Adrenal gland (tissue), 12 donors: ENCODE measurements around the gene GALNT8. TPM values are rescaled to one million over a fixed set of nuclear protein-coding genes. Genes with fewer than 3 reads are reported as not detected.

ENCODE experiments used
- DNase-seq, 7 donors: peaks; one replicate each; pipeline ENCODE4 v3.0.0-alpha.2; 2019 to 2020
- H3K27ac ChIP-seq, 5 donors: fragments of 200-600 bp; sonication (generic) in 4 of 5; 1 replicate in 3 of 5; 2 replicates in 2 of 5; pipeline versions ENCODE4 v1.5.1 to v1.8.0; 2016 to 2020; ENCODE audit warnings: mild to moderate bottlenecking in 1 of 5
- H3K27me3 ChIP-seq: fragments of 200-600 bp; 2 replicates; pipeline ENCODE4 v1.8.0; 2021
- H3K36me3 ChIP-seq, 2 donors: fragments of 200-600 bp; replicated peaks in 1 of 2; 1 replicate in 1 of 2; 2 replicates in 1 of 2; pipeline versions ENCODE4 v1.5.1 to v1.8.0; 2018 to 2022
- H3K4me1 ChIP-seq, 2 donors: fragments of 200-600 bp; replicated peaks in 1 of 2; 1 replicate in 1 of 2; 2 replicates in 1 of 2; pipeline versions ENCODE4 v1.5.1 to v1.8.0; 2018 to 2021
- H3K4me3 ChIP-seq, 4 donors: fragments of 200-600 bp; sonication (generic) in 3 of 4; one replicate each; pipeline ENCODE4 v1.5.1; 2016 to 2018
- H3K9me3 ChIP-seq, 3 donors: fragments of 200-600 bp; sonication (generic) in 1 of 3; replicated peaks in 1 of 3; 1 replicate in 2 of 3; 2 replicates in 1 of 3; pipeline versions ENCODE4 v1.5.1 to v1.8.0; 2016 to 2021
- POLR2A ChIP-seq, 2 donors: fragments of 450-650 bp; IDR thresholded peaks; one replicate each; pipeline ENCODE4 v1.6.1; 2017; ENCODE audit warnings: antibody characterized with exemption in 2 of 2, mild to moderate bottlenecking in 2 of 2, moderate library complexity in 1 of 2
- WGBS, 4 donors: extraction: QIAGEN DNeasy Blood & Tissue Kit in 2 of 4; methylation state at CpG; one replicate each; pipeline versions ENCODE4 v1.1.5 to v1.1.7; 2013 to 2017; 5-methylcytosine and 5-hydroxymethylcytosine counted together
- intact Hi-C, 2 donors: fragments of 100-400 bp; cut with DNase I; formaldehyde crosslinking; loops; one replicate each; pipeline versions ENCODE4 v1.14.1 to v1.15.0; 2022 to 2023
- polyA plus RNA-seq, 3 donors: library from polyadenylated mRNA; stranded (reverse); fragments of 200-250 nt in 2 of 3; fragments of 350-450 nt in 1 of 3; fragmentation: Illumina TruSeq in 1 of 3; extraction: RNeasy Lipid Tissue Mini Kit (QIAGEN cat#74804) in 1 of 3; gene quantifications; one replicate each; pipeline ENCODE4 v1.2.3, GENCODE V29; 2013 to 2014
- total RNA-seq, 9 donors: library from RNA; depleted of rRNA in 4 of 9; stranded (reverse); fragments of >200 nt in 4 of 9; fragments of 120-200 nt in 1 of 9; fragmentation: NEBNext Ultra II Directional in 1 of 9; extraction: Animal tissue kit (Norgen Biotek cat#: 25700) in 1 of 9; gene quantifications; one replicate each; pipeline versions ENCODE4 v1.1.0 to v1.2.4, GENCODE V29; 2013 to 2023
- TF ChIP-seq, protein P1 (sequence below), 6 experiments: fragments of 450-650 bp in 4 of 6; fragments of 200-600 bp in 2 of 6; sonication (generic) in 1 of 6; IDR thresholded peaks; 1 replicate in 5 of 6; 2 replicates in 1 of 6; pipeline versions ENCODE4 v1.5.1 to v1.8.0; 2016 to 2021; ENCODE audit warnings: antibody characterized with exemption in 6 of 6, mild to moderate bottlenecking in 2 of 6, moderate library complexity in 1 of 6
- donor health status: healthy with polysubstance abuse.
- donor health status: Bipolar disorder and iron deficiency.
- donor health status: DM: yes; HTN: yes; CAD: no.
- donor health status: DM: no; HTN: no; CAD: no.
- donor health status: DM: no; HTN: no; CAD: no.
- donor health status: DM: yes; HTN: yes; CAD: no.

GALNT8 gene
- total and polyA plus RNA-seq, 12 donors: 0.04 to 4.9 (median 1.6) TPM; not detected in 2

GRCh38 chr12:4763549-4763948 lies 43.3 kb downstream of the GALNT8 start:
- Histone ChIP-seq H3K27me3 (no peaks in the 10 kb centered on the region), H3K4me3 (no peak overlapping the region), H3K4me1 (no peaks in the 10 kb centered on the region), H3K9me3 (no peaks in the 10 kb centered on the region), H3K36me3 (no peaks in the 10 kb centered on the region), H3K27ac (no peak overlapping the region)
- 26 to 35% (median 30%) methylated on average over 17 to 18 of the region's 18 CpGs for WGBS, 4 donors
- TF ChIP-seq POLR2A (IDR thresholded peaks at IDR 0.05): no peak
- TF ChIP-seq, protein P1, sequence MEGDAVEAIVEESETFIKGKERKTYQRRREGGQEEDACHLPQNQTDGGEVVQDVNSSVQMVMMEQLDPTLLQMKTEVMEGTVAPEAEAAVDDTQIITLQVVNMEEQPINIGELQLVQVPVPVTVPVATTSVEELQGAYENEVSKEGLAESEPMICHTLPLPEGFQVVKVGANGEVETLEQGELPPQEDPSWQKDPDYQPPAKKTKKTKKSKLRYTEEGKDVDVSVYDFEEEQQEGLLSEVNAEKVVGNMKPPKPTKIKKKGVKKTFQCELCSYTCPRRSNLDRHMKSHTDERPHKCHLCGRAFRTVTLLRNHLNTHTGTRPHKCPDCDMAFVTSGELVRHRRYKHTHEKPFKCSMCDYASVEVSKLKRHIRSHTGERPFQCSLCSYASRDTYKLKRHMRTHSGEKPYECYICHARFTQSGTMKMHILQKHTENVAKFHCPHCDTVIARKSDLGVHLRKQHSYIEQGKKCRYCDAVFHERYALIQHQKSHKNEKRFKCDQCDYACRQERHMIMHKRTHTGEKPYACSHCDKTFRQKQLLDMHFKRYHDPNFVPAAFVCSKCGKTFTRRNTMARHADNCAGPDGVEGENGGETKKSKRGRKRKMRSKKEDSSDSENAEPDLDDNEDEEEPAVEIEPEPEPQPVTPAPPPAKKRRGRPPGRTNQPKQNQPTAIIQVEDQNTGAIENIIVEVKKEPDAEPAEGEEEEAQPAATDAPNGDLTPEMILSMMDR (IDR thresholded peaks at IDR 0.05): peak in 2 of 6 experiments; percentile 6 to 16
- intact Hi-C loops: no loop called here
- peak in 6 of 7 donors; percentile 29 to 62 (median 57) for DNase-seq

- no peak for DNase-seq
- TF ChIP-seq, protein P1 (IDR thresholded peaks at IDR 0.05): no peak
- no peak for TF ChIP-seq POLR2A (IDR thresholded peaks at IDR 0.05)
- WGBS, 4 donors: 66 to 76% (median 75%) methylated on average over 6 of the region's 6 CpGs
- H3K4me3 ChIP-seq: no peak overlapping the region
- H3K4me1 ChIP-seq: no peaks in the 10 kb centered on the region
- H3K27me3 ChIP-seq: no peaks in the 10 kb centered on the region
- H3K27ac ChIP-seq: no peak overlapping the region
- intact Hi-C loops: no loop called here
- no peaks in the 10 kb centered on the region for H3K36me3 ChIP-seq
- H3K9me3 ChIP-seq: no peaks in the 10 kb centered on the region
These were observed 46.2 kb downstream of the GALNT8 start for GRCh38 chr12:4766445-4766844.

DNA sequence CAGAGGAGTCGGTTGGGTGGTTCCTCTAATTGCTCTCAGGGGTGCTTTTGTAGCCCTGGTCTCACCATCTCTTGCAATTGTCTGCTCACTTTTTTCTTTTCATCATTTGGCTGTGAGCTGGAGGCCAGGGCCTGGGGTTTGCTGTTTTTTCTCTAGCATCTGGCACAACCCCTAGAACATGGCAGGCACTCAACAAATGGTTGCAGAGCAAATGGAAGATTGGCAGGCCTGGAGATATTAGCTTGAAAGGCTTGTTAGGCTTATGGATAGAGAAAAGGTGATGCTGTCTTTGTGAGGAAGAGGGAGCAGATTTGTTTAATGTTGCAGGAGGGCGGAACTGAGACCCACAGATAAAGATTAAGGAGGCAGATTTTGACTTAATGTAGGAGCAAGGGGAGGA lies 47.0 kb downstream of the GALNT8 start:
- H3K9me3 ChIP-seq: no peaks in the 10 kb centered on the region
- intact Hi-C loops: no loop called here
- no peaks in the 10 kb centered on the region for H3K4me1 ChIP-seq
- no peak for DNase-seq
- no peak for TF ChIP-seq POLR2A (IDR thresholded peaks at IDR 0.05)
- TF ChIP-seq, protein P1 (IDR thresholded peaks at IDR 0.05): no peak
- no peak overlapping the region for H3K4me3 ChIP-seq
- WGBS, 4 donors: 75 to 85% (median 80%) methylated on average over 2 of the region's 2 CpGs
- no peak overlapping the region for H3K27ac ChIP-seq
- no peaks in the 10 kb centered on the region for H3K27me3 ChIP-seq
- H3K36me3 ChIP-seq: no peaks in the 10 kb centered on the region

GRCh38 chr12:4768341-4768740 lies 48.1 kb downstream of the GALNT8 start:
- H3K9me3 ChIP-seq: no peaks in the 10 kb centered on the region
- H3K27ac ChIP-seq: no peak overlapping the region
- H3K27me3 ChIP-seq: no peaks in the 10 kb centered on the region
- no peak for TF ChIP-seq POLR2A (IDR thresholded peaks at IDR 0.05)
- TF ChIP-seq, protein P1 (IDR thresholded peaks at IDR 0.05): no peak
- H3K4me3 ChIP-seq: no peak overlapping the region
- DNase-seq: no peak
- intact Hi-C loops: no loop called here
- H3K4me1 ChIP-seq: no peaks in the 10 kb centered on the region
- H3K36me3 ChIP-seq: no peaks in the 10 kb centered on the region
- 62 to 78% (median 64%) methylated on average over 2 of the region's 2 CpGs for WGBS, 4 donors
